ENCODE results near the gene ASPDH. TPM values are rescaled to one million over a fixed set of nuclear protein-coding genes. Genes with fewer than 3 reads are reported as not detected.

The ASPDH gene
- total and polyA plus RNA-seq, 2 of the 13 experiments (the other 11 are each of a cell fraction or from before 2014, with no cell fraction given) = 2.2 to 3.3 TPM

DNA sequence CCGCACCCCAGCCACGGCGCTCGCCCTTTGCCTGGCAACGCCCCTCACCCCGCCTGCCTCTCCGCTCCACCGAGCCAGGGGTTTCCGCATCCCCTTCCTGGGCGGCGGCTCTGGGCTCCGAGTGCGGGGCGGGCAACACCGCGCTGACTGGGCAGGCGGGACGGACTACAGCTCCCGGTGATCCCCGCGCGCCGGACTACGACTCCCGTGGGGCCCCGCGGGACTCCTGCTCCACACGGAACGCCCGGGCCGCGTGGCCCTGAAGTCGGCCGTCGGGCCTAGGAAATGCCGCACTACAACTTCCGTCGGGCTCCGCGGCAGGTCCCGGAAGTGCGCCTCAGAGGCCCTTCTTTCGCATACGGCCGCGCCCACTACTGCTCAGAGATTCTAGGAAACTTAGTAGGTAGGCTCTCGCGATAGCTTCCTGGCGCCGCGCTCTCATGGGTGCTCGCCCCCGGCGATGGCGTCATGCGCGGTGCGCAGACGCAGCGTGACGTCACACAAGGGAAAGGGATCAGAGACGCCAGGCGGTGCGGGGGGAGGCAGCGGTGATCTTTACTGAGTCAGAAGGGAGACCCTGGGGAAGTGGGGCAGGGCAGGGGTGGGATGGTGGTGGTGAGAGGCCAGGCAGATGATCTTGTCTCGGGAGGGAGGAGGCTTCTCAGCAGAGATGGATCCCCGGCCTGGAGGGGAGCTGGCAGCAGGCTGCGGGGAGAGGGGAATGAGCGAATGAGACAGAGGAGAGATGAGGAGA, 2.5 kb downstream of the ASPDH start, which contains the start of gene JOSD2 (continued):
- TF ChIP-seq ARHGAP35 (CRISPR knock-in tag; IDR thresholded peaks at IDR 0.05; ENCODE audit: borderline replicate concordance) (no peak), MTA1 (CRISPR knock-in tag; IDR thresholded peaks at IDR 0.05; ENCODE audit: borderline replicate concordance) (peak; percentile 26; the same call in 1 of the 2 replicates), ZNF337 (CRISPR knock-in tag; IDR thresholded peaks at IDR 0.05; ENCODE audit: borderline replicate concordance, low read depth) (no peak), NR1H2 (CRISPR knock-in tag; IDR thresholded peaks at IDR 0.05; ENCODE audit: borderline replicate concordance, low read depth) (no peak), RXRA (CRISPR knock-in tag; IDR thresholded peaks at IDR 0.05) (0 out of 2 replicates have a peak, but pooled peaks have one; percentile 21), KMT2A (CRISPR knock-in tag; IDR thresholded peaks at IDR 0.05) (no peak), KDM5B (CRISPR knock-in tag; IDR thresholded peaks at IDR 0.05; ENCODE audit: borderline replicate concordance) (0 out of 2 replicates have a peak, but pooled peaks have one; percentile 37), ZFY (CRISPR knock-in tag; IDR thresholded peaks at IDR 0.05) (peak; percentile 91), PLRG1 (conservative IDR thresholded peaks at IDR 0.05) (no peak), SP2 (CRISPR knock-in tag; IDR thresholded peaks at IDR 0.05) (no peak), NR3C1 (CRISPR knock-in tag; IDR thresholded peaks at IDR 0.05) (no peak), GABPB1 (CRISPR knock-in tag; IDR thresholded peaks at IDR 0.05) (peak; percentile 97), U2AF1 (optimal IDR thresholded peaks at IDR 0.05; ENCODE audit: low read depth, low read length) (no peak), POLR2AphosphoS5 (IDR thresholded peaks at IDR 0.05; ENCODE audit: low read depth, low read length) (no peak), NRL (CRISPR knock-in tag; IDR thresholded peaks at IDR 0.05; ENCODE audit: borderline replicate concordance) (peak; percentile 16; the same call in 1 of the 2 replicates), CREM (IDR thresholded peaks at IDR 0.05) (peak; percentile 94), CREM (CRISPR knock-in tag; IDR thresholded peaks at IDR 0.05) (peak; percentile 62; the same call in 1 of the 2 replicates), CEBPG (CRISPR knock-in tag; IDR thresholded peaks at IDR 0.05) (no peak), ONECUT2 (CRISPR knock-in tag; IDR thresholded peaks at IDR 0.05) (no peak), ZBTB21 (CRISPR knock-in tag; IDR thresholded peaks at IDR 0.05) (peak; percentile 99)
- TF ChIP-seq, protein P1, sequence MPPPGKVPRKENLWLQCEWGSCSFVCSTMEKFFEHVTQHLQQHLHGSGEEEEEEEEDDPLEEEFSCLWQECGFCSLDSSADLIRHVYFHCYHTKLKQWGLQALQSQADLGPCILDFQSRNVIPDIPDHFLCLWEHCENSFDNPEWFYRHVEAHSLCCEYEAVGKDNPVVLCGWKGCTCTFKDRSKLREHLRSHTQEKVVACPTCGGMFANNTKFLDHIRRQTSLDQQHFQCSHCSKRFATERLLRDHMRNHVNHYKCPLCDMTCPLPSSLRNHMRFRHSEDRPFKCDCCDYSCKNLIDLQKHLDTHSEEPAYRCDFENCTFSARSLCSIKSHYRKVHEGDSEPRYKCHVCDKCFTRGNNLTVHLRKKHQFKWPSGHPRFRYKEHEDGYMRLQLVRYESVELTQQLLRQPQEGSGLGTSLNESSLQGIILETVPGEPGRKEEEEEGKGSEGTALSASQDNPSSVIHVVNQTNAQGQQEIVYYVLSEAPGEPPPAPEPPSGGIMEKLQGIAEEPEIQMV (CRISPR knock-in tag; IDR thresholded peaks at IDR 0.05; ENCODE audit: low read depth) = no peak
- TF ChIP-seq, protein P2, sequence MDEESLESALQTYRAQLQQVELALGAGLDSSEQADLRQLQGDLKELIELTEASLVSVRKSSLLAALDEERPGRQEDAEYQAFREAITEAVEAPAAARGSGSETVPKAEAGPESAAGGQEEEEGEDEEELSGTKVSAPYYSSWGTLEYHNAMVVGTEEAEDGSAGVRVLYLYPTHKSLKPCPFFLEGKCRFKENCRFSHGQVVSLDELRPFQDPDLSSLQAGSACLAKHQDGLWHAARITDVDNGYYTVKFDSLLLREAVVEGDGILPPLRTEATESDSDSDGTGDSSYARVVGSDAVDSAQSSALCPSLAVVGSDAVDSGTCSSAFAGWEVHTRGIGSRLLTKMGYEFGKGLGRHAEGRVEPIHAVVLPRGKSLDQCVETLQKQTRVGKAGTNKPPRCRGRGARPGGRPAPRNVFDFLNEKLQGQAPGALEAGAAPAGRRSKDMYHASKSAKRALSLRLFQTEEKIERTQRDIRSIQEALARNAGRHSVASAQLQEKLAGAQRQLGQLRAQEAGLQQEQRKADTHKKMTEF (CRISPR knock-in tag; IDR thresholded peaks at IDR 0.05) = no peak; the same call in 1 of the 2 replicates
- TF ChIP-seq, protein P3, sequence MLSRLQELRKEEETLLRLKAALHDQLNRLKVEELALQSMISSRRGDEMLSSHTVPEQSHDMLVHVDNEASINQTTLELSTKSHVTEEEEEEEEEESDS (CRISPR knock-in tag; IDR thresholded peaks at IDR 0.05; ENCODE audit: borderline replicate concordance) = no peak
- TF ChIP-seq, protein P4, sequence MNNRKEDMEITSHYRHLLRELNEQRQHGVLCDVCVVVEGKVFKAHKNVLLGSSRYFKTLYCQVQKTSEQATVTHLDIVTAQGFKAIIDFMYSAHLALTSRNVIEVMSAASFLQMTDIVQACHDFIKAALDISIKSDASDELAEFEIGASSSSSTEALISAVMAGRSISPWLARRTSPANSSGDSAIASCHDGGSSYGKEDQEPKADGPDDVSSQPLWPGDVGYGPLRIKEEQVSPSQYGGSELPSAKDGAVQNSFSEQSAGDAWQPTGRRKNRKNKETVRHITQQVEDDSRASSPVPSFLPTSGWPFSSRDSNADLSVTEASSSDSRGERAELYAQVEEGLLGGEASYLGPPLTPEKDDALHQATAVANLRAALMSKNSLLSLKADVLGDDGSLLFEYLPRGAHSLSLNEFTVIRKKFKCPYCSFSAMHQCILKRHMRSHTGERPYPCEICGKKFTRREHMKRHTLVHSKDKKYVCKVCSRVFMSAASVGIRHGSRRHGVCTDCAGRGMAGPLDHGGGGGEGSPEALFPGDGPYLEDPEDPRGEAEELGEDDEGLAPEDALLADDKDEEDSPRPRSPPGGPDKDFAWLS (CRISPR knock-in tag; IDR thresholded peaks at IDR 0.05; ENCODE audit: borderline replicate concordance) = no peak
- TF ChIP-seq, protein P5, sequence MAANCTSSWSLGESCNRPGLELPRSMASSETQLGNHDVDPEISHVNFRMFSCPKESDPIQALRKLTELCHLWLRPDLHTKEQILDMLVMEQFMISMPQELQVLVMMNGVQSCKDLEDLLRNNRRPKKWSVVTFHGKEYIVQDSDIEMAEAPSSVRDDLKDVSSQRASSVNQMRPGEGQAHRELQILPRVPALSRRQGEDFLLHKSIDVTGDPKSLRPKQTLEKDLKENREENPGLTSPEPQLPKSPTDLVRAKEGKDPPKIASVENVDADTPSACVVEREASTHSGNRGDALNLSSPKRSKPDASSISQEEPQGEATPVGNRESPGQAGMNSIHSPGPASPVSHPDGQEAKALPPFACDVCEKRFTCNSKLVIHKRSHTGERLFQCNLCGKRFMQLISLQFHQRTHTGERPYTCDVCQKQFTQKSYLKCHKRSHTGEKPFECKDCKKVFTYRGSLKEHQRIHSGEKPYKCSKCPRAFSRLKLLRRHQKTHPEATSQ (CRISPR knock-in tag; IDR thresholded peaks at IDR 0.05; ENCODE audit: borderline replicate concordance) = no peak
